ENCODE data around the gene MRPL12. TPM values are rescaled to one million over a fixed set of nuclear protein-coding genes. Genes with fewer than 3 reads are reported as not detected.

Gene MRPL12
- total RNA-seq, 4 donors from 2014 or later: 75.4 to 206 (median 114) TPM

DNA sequence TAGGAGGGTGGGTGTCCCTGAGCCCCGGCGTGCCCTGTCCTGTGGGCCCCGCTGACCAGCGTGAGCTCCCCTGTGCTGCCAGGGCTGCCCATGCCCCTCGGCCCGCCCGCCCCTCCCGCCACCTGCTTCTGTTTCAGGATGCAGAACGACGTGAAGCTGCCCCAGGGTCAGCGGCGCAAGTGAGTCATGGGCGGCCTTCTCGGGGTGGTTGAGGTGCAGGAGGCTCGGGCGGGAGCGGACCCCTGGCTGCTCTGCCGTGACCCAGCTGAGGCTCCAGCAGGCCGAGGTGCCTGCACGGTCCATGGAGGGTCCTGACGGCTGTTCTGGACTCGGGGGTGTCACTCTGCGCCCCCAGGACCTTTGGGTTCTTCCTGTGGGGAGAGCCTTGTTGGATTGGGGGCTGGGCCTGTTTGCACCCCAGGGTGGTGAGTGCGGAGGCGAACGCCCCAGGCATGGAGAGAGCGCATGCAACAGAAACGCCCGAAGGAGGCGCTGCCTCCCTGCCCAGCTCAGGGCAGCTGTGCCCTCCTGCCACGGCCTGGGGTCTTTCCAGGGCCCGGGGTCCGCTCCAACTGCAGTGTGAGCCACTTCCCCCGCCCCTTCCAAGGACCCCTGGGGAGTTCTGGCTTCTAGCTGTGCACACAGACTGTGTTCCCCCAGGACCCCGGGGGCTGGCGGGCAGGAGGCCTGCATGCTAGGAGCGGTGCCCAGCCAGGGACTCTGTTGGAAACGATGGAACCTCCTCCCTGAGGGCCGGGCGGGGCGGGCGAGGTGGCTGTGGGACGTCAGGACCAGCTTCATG, 12.9 kb downstream of the MRPL12 start:
- Histone ChIP-seq H3K4me3 (no peak overlapping the region), H3K36me3 (peaks cover 0 to 4% (median 0%) of the 10 kb centered on the region in 4 donors), H3K27me3 (no peaks in the 10 kb centered on the region), H3K4me1 (peaks cover 12 to 29% (median 26%) of the 10 kb centered on the region in 4 donors), H3K9me3 (no peaks in the 10 kb centered on the region), H3K27ac (no peak overlapping the region)
- TF ChIP-seq, protein P1, sequence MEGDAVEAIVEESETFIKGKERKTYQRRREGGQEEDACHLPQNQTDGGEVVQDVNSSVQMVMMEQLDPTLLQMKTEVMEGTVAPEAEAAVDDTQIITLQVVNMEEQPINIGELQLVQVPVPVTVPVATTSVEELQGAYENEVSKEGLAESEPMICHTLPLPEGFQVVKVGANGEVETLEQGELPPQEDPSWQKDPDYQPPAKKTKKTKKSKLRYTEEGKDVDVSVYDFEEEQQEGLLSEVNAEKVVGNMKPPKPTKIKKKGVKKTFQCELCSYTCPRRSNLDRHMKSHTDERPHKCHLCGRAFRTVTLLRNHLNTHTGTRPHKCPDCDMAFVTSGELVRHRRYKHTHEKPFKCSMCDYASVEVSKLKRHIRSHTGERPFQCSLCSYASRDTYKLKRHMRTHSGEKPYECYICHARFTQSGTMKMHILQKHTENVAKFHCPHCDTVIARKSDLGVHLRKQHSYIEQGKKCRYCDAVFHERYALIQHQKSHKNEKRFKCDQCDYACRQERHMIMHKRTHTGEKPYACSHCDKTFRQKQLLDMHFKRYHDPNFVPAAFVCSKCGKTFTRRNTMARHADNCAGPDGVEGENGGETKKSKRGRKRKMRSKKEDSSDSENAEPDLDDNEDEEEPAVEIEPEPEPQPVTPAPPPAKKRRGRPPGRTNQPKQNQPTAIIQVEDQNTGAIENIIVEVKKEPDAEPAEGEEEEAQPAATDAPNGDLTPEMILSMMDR (IDR thresholded peaks at IDR 0.05): no peak
- TF ChIP-seq POLR2A (IDR thresholded peaks at IDR 0.05) (no peak), EP300 (IDR thresholded peaks at IDR 0.05; ENCODE audit: low read depth) (no peak), POLR2AphosphoS5 (IDR thresholded peaks at IDR 0.05) (no peak)
- in situ Hi-C loops (cut with MboI; ENCODE audit: low pct_ligation_motif_present in 1 of 4, low pct_unique_long_range_greater_than_20kb in 1 of 4, low sequenced_read_pairs in 3 of 4): no loop called here
- intact Hi-C loops (cut with DNase I; ENCODE audit: low total_unique reads): no loop called here
- WGBS, 2 donors (ENCODE audit: low coverage in 1 of 2): 95% methylated on average over 20 of the region's 43 CpGs; no CpG with 5 or more reads in 1 of the 2 donors
- DNase-seq: no peak

DNA sequence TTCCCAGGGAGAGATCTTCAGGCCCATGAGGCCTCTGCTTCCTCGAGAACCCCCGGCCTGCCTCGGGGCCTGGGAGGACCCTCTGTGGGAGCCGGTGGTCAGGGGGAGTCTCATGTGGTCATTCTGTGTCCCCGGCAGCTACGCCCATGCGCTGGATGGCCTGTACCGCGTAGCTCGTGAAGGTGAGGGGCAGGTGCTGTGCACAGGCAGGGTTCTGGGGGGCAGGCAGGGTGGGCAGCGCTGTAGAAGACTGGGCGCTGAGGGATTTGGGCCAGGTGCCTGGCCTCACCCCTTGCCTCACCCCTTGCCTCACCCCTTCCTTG, 13.5 kb downstream of the MRPL12 start:
- DNase-seq: no peak
- in situ Hi-C loops (cut with MboI; ENCODE audit: low pct_ligation_motif_present in 1 of 4, low pct_unique_long_range_greater_than_20kb in 1 of 4, low sequenced_read_pairs in 3 of 4): no loop called here
- WGBS, 2 donors (ENCODE audit: low coverage in 1 of 2): 100% methylated on average over 1 of the region's 12 CpGs; no CpG with 5 or more reads in 1 of the 2 donors
- H3K9me3 ChIP-seq: no peaks in the 10 kb centered on the region
- TF ChIP-seq, protein P1 (IDR thresholded peaks at IDR 0.05): no peak
- no peak for TF ChIP-seq POLR2AphosphoS5 (IDR thresholded peaks at IDR 0.05)
- H3K27ac ChIP-seq: no peak overlapping the region
- H3K4me3 ChIP-seq: no peak overlapping the region
- H3K27me3 ChIP-seq: no peaks in the 10 kb centered on the region
- peaks cover 10 to 26% (median 23%) of the 10 kb centered on the region in 4 donors for H3K4me1 ChIP-seq
- intact Hi-C loops (cut with DNase I; ENCODE audit: low total_unique reads): no loop called here
- H3K36me3 ChIP-seq: peaks cover 0 to 4% (median 0%) of the 10 kb centered on the region in 4 donors

DNA sequence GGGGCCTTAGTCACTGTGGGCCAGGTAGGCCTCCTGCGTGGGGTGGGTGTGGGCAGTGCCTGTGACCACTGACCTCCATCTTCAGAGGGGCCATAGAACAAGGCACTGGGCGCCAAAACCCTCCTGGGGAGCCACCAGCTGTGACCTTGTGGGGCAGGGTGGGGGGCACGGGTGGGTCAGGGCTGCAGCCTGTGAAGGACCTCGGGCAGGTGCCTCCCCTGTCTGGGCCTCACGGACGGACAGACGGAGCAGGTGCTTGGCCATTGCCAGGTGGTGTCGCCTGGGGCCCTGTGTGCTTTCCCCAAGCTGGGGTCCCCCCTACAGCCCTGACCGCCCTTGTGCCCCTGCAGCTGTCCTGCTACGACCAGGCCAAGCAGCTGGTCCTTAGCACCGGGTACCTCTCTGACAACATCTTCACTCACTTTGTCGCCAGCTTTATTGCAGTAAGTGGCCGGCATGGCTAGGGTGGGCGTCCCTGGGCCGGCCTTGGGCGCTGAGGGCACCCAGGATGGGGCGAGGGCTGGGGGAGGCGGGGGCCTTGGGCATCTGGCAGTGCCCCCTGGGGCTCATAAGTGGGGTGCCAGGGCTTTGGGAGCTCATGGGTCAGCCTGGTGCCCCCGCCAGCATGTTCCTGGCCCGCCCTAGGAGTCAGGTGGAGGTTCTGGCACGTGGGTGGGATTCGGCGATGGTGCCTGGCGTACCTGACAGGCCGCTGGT, 14.0 kb downstream of the MRPL12 start:
- H3K4me1 ChIP-seq: peaks cover 13 to 30% (median 27%) of the 10 kb centered on the region in 4 donors
- no peak for DNase-seq
- H3K36me3 ChIP-seq: peaks cover 0 to 4% (median 0%) of the 10 kb centered on the region in 4 donors
- TF ChIP-seq, protein P1 (IDR thresholded peaks at IDR 0.05): no peak
- TF ChIP-seq EP300 (IDR thresholded peaks at IDR 0.05; ENCODE audit: low read depth) (no peak), POLR2AphosphoS5 (IDR thresholded peaks at IDR 0.05) (no peak), POLR2A (IDR thresholded peaks at IDR 0.05) (no peak)
- H3K9me3 ChIP-seq: no peaks in the 10 kb centered on the region
- WGBS, 2 donors (ENCODE audit: low coverage in 1 of 2): 95% methylated on average over 25 of the region's 25 CpGs; no CpG with 5 or more reads in 1 of the 2 donors
- no peak overlapping the region for H3K27ac ChIP-seq
- H3K27me3 ChIP-seq: no peaks in the 10 kb centered on the region
- in situ Hi-C loops (cut with MboI; ENCODE audit: low pct_ligation_motif_present in 1 of 4, low pct_unique_long_range_greater_than_20kb in 1 of 4, low sequenced_read_pairs in 3 of 4) (no loop called here), intact Hi-C loops (cut with DNase I; ENCODE audit: low total_unique reads) (no loop called here)
- H3K4me3 ChIP-seq: no peak overlapping the region

DNA sequence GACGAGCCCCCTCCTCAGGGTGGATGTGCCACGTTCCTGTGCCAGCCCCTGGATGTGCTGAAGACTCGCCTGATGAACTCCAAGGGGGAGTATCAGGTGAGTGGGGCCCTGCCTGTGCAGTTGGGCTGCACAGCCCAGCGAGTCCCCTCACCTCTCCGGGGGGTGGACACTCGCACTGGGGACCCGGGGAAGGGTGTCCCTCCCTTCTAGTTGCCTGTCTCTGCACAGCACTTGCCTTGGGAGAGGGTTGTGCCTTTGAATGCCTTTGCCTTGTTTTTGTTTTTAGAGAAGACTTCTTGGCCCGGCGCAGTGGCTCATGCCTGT, 14.6 kb downstream of the MRPL12 start:
- in situ Hi-C loops (cut with MboI; ENCODE audit: low pct_ligation_motif_present in 1 of 4, low pct_unique_long_range_greater_than_20kb in 1 of 4, low sequenced_read_pairs in 3 of 4): no loop called here
- no peak for DNase-seq
- Histone ChIP-seq H3K27ac (no peak overlapping the region), H3K4me1 (peaks cover 13 to 31% (median 28%) of the 10 kb centered on the region in 4 donors), H3K27me3 (no peaks in the 10 kb centered on the region), H3K9me3 (no peaks in the 10 kb centered on the region), H3K4me3 (no peak overlapping the region), H3K36me3 (peaks cover 0 to 4% (median 0%) of the 10 kb centered on the region in 4 donors)
- no peak for TF ChIP-seq POLR2AphosphoS5 (IDR thresholded peaks at IDR 0.05)
- TF ChIP-seq, protein P1 (IDR thresholded peaks at IDR 0.05): no peak
- no peak for TF ChIP-seq EP300 (IDR thresholded peaks at IDR 0.05; ENCODE audit: low read depth)
- no peak for TF ChIP-seq POLR2A (IDR thresholded peaks at IDR 0.05)
- intact Hi-C loops (cut with DNase I; ENCODE audit: low total_unique reads): no loop called here
- 87% methylated on average over 9 of the region's 9 CpGs; no CpG with 5 or more reads in 1 of the 2 donors for WGBS, 2 donors (ENCODE audit: low coverage in 1 of 2)
